Stimulated activated CD8-positive, alpha-beta memory T cell treated with anti-CD3 and anti-CD28 coated beads, Interleukin-7, amount 100 ng/mL, for 24 hours (primary cell): Measurements from ENCODE around the gene CADM2.
"Not testable (repeated sequence)": the region's sequence is repeated elsewhere in the genome, so short reads cannot be mapped to it uniquely, and the experiment has no call there.

Experiments
- DNase-seq: peaks from one replicate; pipeline ENCODE4 v3.0.0-alpha.2; 2020; ENCODE audit warnings: low read depth

CADM2 gene

DNA sequence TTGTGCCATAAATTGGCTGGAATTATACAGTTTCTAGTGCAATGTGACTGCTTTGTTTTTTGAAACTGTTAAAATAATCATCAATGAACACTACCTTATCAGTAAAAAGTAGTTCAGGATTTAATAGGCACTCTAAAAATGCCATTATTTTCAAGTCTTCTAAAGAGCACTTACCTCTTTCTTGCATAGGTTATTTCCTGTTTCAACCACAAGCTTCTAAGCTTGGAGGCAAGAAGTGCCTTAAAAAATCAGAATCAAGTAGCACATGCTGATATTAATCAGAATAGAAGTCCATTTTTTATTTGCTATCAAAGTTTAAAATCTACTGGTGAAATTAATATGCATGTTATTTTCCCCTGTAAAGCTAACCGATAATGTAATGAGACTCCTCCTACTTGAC is 991.6 kb downstream of the CADM2 start:
- DNase-seq, result no peak

GRCh38 chr3:85960793-85961192 is 1002.0 kb downstream of the CADM2 start:
- DNase-seq, result no peak

- DNase-seq, result no peak
Measured at GRCh38 chr3:85977615-85978338, 1019.0 kb downstream of the CADM2 start.

- no peak for DNase-seq
Measured at GRCh38 chr3:85979034-85979433, 1020.2 kb downstream of the CADM2 start.

DNA sequence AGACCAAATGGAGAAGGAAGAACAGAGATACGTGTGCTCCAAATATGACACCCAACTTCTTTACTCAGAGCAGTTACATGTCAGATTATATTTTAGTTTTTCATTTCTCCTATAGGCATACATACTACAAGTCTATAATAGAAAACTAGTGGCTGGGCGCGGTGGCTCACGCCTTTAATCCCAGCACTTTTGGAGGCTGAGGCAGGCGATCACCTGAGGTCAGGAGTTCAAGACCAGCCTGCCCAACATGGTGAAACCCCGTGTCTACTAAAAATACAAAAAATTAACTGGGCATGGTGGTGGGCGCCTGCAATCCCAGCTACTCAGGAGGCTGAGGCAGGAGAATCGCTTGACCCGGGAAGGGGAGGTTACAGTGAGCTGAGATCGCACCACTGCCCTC is 1030.8 kb downstream of the CADM2 start:
- not testable (repeated sequence) for DNase-seq

DNA sequence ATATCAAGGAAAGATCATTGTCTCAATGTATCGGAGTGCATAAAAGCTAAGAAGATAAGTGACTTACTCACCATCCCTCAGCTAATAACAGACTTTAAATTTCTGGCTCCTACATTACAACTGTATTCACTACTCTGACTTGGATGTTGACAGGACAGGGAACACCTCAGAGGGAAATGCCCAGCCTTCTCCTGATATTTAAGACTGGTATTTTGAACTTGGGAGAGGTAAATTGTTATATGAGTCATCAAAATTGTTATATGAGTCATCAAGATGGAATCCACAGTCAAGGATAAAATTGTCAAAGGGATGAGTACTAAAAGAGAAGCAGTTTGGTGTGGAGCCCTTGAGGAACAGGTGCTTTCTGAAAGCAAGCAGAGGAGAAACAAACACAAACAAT is 1070.8 kb downstream of the CADM2 start:
- no peak for DNase-seq

- DNase-seq, result no peak
Measured at GRCh38 chr3:86037916-86038315, 1079.1 kb downstream of the CADM2 start.

- DNase-seq, result no peak
Measured at GRCh38 chr3:86046436-86047136, 1087.8 kb downstream of the CADM2 start.

GRCh38 chr3:86047161-86047560 is 1088.4 kb downstream of the CADM2 start:
- DNase-seq, result no peak

DNA sequence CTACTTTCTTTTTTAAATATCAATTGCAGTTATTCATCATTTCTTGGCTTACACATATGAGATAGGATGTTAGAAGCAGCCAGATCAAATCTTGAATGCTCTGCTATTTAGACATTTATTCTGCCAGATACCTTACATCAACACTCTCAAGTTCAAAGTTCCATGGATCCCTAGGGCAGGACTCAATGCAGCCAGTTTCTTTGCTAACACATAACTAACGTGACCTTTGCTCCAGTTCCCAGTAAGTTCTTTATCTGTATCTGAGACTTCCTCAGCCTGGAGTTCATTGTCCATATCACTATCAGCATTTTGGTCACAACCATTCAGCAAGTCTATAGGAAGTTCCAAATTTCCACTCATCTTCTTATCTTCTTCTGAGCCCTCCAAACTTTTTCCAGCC is 1092.3 kb downstream of the CADM2 start:
- no peak for DNase-seq

GRCh38 chr3:86056032-86056431 is 1097.2 kb downstream of the CADM2 start:
- DNase-seq, result no peak

DNA sequence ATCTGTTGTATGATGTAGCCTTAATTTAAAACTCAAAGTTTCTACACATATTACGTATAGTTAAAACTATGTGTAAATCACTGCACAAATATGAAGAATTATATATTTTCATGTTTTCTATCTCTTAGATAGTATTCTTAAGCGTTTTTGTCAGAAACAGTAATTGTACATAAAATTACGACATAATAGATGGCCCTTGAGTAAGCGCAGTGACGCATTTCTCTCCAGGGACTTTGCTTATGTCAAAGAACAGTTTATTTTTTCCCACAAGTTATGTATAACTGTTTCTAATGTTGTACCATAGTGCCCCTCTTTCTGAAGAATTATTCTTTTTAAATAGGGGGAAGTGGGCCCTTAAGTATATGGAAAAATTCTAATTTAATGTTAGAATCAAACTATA is 1098.2 kb downstream of the CADM2 start:
- no peak for DNase-seq

GRCh38 chr3:86073799-86074198 is 1115.0 kb downstream of the CADM2 start:
- DNase-seq, result no peak

DNA sequence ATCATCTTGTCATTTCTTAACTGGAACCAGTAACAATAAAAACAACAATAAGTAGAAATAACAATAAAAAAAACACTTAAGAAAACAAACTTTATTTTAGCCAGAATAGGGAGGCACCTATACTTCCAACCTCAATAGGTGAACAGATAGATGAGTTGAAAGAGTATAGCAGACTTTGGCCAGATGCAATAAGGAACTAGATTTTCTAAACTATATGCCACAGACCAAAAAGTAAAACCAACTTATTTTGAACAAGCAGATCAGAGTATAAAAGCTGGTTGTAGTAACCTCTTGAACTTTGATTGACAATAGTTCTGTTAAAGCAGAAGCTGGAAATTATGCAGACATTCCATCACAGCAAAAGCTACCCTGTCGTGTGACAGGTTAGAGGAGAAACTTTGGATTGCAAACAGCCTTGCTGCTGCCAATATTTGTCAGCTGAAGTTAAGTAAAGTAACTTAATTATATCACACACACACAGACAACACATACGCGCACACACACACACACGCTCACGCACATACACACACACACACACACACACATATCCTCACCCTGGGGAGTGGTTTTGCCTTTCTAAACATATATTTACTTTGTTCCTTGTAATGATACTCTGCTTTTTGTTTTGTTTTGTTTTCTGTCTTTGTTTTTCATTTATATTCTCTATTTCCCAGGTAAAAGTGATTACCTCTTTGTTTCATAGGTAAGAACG is 1128.5 kb downstream of the CADM2 start:
- no peak for DNase-seq

- no peak for DNase-seq
Measured at GRCh38 chr3:86104154-86104553, 1145.4 kb downstream of the CADM2 start.

DNA sequence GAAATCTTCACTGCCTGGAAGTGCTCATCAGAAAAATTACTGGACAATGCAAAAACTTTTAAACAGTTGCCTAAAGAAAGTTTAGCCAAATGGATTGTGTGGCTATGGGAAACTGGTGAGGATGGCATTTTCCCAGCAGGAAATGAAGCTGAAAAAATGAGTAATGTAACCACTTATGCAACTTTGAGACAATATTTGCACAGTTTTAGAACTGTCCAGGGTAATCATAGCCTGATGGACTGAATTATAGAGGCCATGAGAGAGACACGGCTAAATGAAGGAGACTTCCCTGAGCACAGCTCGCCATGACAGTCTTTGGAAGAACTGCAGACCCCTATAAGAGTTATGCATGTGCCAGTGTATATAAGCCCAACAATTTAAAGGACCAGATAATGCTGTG is 1150.6 kb downstream of the CADM2 start:
- DNase-seq, result no peak
